Activated T-cell treated with anti-CD3 and anti-CD28 coated beads for 24 hours (primary cell): ENCODE measurements around the gene ZNF334.

Experiments used
- DNase-seq: peaks from one replicate; pipeline ENCODE4 v3.0.0-alpha.2; 2020; ENCODE audit warnings: low read depth

The ZNF334 gene

GRCh38 chr20:46512943-46513844 lies at the start of gene ZNF334:
Gene ZNF334 (minus strand): TSS chr20:46513559. CDS start chr20:46512102, 1,457 bp downstream.
- DNase-seq: peak; percentile 32

GRCh38 chr20:46562373-46563169 lies 49.2 kb upstream of the ZNF334 start:
- DNase-seq: peak; percentile 50

DNA sequence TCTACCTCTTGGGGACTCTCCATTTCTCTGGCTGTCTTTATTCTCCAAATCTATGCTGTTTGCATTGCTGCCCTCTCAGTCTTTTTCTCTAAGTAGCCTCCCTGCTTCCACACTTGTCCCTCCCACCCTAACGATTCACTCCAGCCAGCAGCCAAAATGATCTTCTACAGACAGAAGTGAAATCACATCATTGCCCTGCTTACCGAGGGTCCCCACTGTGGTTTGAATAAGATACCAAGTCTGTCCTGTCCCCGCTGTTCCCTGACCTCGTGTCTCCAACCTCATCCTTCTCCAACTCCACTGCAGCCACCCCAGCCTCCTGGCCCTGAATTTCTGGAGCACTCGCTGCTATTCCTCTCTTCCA lies 48.6 kb upstream of the ZNF334 start:
- no peak for DNase-seq

- no peak for DNase-seq
Measured at GRCh38 chr20:46559685-46560440, 46.5 kb upstream of the ZNF334 start.

DNA sequence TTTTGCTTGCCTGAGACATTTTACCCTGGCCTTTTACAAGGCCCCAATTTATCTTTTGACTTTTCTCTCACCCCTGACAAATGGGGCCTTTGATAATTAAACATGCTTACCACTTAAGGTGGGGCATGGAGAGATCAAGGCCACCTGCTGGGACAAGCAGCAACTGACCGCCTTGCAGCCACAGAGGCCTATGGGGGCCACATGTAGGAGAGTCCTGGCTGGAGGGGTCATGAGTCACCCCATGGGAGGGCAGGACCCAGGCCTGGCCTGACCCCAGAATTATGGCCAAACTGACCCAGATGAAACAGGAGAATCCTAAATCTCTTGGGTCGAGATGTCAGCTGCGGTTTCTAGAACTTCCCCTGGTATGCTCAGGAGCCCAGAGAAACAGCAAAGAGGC lies 45.6 kb upstream of the ZNF334 start:
- no peak for DNase-seq

- DNase-seq: peak; percentile 43
Measured at GRCh38 chr20:46558511-46558959, 45.2 kb upstream of the ZNF334 start.

- no peak for DNase-seq
Measured at GRCh38 chr20:46557231-46557956, 44.0 kb upstream of the ZNF334 start.

- no peak for DNase-seq
Measured at GRCh38 chr20:46555370-46555956, 42.1 kb upstream of the ZNF334 start.

- DNase-seq: no peak
Measured at GRCh38 chr20:46554828-46555227, 41.5 kb upstream of the ZNF334 start.

DNA sequence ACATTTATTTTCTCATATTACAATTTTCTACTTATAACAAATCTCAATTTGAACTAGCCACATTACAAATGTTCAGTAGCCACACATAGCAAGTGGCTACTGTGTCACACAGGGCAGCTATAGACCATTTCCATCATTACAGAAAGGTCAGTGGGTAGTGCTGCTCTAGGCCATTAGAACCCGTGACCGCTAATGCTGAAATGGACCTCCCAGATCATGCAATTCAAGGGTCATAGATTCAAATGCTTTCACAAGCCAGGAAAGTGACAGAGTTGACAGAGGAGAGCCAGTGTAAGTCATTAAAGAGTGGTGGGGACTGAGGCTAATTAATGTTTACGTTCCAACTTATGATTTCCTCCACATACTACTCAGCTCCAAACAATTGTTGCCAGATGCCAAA lies 40.6 kb upstream of the ZNF334 start:
- no peak for DNase-seq

- peak; percentile 35 for DNase-seq
Measured at GRCh38 chr20:46552460-46553420, 39.4 kb upstream of the ZNF334 start.

- DNase-seq: no peak
Measured at GRCh38 chr20:46551522-46552381, 38.4 kb upstream of the ZNF334 start.

DNA sequence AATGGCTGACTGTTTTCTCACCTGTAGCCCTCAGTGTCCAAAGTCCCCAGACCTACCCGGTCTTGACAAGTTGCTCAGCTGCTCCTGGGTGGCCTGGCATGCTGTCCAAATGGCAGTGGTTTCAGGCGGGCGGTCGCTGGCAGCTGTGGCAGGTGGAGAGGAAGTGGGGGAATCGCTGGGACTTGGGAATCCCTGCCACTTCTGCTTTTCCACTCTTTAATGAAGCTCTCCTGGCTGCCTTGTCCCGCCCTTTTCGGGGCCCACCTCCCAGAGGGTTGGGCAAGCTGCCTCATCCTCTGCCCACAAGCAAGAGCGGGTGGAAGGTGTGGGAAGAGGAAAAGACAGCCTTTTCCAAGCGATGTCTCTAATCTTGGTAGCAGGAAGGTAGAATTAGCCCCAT lies 37.1 kb upstream of the ZNF334 start, which contains the start of gene OCSTAMP:
TSS of gene OCSTAMP (minus strand) at position 194 of the 400 bp plus-strand sequence. CDS start at position 100, 94 bp downstream.
- DNase-seq: no peak

DNA sequence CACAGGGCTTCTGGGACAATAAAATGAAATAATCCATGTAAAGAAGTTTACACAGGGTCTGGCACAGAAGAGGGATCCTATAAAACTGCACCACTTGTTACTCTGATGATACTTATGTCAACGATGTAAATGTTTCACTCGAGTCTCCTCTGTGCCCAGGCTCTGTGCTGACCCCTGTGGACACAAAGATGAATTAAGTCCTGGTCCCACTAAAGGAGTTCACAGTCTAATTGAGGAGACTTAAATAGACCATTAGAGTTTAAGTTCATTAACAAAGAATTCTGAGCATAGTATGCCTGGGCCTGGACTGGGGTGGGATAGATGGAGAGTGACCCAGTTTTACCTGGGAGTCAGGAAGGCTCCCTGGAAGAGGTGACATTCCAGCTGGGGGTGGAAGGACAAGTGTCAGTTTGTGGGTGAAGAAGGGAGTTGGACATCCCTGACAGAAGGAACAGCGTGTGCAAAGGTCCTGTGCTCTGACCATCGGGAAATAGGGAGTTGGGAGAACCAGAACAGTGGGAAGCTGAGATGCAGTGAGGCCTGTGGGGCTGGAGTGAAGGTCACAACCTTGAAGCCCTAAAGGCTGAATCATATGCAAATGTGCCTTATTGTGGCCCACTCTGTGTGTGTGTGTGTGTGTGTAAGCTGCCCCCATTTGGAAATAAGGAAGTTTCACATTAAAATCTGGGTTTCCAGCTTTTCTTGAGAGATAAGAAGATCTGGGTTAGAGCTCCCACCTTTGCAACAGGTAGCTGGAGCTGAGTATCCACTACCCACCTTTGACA lies 36.0 kb upstream of the ZNF334 start:
- DNase-seq: no peak

DNA sequence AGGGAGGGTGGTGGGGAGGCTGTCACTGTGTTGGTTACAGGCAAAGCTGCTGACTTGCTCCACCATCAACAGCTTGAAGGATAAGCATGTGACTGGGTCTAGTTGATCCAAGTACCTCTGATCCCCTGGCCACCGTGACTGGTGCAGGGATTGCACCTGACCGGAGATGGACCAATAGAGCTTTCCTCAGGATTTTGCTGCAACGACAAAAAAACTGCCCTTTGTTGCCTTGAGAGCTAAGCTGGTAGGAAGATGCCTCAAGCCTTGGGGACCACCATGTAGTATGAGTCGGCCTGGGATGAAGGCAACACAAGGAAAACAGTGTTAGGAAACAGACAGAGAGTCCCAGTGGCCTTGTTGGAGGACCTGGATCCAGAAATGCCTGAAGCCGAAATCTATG lies 35.3 kb upstream of the ZNF334 start:
- DNase-seq: no peak

GRCh38 chr20:46547995-46548394 lies 34.6 kb upstream of the ZNF334 start:
- no peak for DNase-seq

DNA sequence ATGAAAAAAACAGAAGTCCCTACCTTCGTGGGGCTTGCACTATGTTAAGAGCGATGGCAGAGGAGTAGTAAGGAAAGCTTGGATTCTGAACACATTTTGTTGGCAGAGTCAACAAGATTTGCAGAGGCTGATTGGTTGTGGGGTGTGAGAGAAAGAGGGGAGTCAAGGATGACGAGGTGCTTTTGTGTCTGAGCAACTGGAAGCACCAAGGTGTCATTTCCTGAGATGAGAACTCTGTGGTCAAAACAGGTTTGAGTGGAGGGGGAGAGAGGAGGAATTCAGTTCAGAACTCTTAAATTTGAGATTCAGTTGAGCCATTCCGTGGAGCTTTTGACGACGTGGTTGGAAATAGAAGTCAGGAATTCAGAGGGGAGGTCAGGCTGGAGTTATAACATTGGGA lies 33.6 kb upstream of the ZNF334 start:
- no peak for DNase-seq

GRCh38 chr20:46546298-46546697 lies 32.9 kb upstream of the ZNF334 start:
- DNase-seq: no peak
